ENCODE measurements around the gene FAM83E. TPM values are rescaled to one million over a fixed set of nuclear protein-coding genes. Genes with fewer than 3 reads are reported as not detected.

The FAM83E gene
- total and polyA plus RNA-seq, 2 of the 8 experiments (the other 6 are each of a cell fraction or from before 2014, with no cell fraction given), result 1.8 to 5.3 TPM

- peak; percentile 98 for TF ChIP-seq TBP (IDR thresholded peaks at IDR 0.05; ENCODE audit: low read depth, low read length)
- TF ChIP-seq, protein P1, sequence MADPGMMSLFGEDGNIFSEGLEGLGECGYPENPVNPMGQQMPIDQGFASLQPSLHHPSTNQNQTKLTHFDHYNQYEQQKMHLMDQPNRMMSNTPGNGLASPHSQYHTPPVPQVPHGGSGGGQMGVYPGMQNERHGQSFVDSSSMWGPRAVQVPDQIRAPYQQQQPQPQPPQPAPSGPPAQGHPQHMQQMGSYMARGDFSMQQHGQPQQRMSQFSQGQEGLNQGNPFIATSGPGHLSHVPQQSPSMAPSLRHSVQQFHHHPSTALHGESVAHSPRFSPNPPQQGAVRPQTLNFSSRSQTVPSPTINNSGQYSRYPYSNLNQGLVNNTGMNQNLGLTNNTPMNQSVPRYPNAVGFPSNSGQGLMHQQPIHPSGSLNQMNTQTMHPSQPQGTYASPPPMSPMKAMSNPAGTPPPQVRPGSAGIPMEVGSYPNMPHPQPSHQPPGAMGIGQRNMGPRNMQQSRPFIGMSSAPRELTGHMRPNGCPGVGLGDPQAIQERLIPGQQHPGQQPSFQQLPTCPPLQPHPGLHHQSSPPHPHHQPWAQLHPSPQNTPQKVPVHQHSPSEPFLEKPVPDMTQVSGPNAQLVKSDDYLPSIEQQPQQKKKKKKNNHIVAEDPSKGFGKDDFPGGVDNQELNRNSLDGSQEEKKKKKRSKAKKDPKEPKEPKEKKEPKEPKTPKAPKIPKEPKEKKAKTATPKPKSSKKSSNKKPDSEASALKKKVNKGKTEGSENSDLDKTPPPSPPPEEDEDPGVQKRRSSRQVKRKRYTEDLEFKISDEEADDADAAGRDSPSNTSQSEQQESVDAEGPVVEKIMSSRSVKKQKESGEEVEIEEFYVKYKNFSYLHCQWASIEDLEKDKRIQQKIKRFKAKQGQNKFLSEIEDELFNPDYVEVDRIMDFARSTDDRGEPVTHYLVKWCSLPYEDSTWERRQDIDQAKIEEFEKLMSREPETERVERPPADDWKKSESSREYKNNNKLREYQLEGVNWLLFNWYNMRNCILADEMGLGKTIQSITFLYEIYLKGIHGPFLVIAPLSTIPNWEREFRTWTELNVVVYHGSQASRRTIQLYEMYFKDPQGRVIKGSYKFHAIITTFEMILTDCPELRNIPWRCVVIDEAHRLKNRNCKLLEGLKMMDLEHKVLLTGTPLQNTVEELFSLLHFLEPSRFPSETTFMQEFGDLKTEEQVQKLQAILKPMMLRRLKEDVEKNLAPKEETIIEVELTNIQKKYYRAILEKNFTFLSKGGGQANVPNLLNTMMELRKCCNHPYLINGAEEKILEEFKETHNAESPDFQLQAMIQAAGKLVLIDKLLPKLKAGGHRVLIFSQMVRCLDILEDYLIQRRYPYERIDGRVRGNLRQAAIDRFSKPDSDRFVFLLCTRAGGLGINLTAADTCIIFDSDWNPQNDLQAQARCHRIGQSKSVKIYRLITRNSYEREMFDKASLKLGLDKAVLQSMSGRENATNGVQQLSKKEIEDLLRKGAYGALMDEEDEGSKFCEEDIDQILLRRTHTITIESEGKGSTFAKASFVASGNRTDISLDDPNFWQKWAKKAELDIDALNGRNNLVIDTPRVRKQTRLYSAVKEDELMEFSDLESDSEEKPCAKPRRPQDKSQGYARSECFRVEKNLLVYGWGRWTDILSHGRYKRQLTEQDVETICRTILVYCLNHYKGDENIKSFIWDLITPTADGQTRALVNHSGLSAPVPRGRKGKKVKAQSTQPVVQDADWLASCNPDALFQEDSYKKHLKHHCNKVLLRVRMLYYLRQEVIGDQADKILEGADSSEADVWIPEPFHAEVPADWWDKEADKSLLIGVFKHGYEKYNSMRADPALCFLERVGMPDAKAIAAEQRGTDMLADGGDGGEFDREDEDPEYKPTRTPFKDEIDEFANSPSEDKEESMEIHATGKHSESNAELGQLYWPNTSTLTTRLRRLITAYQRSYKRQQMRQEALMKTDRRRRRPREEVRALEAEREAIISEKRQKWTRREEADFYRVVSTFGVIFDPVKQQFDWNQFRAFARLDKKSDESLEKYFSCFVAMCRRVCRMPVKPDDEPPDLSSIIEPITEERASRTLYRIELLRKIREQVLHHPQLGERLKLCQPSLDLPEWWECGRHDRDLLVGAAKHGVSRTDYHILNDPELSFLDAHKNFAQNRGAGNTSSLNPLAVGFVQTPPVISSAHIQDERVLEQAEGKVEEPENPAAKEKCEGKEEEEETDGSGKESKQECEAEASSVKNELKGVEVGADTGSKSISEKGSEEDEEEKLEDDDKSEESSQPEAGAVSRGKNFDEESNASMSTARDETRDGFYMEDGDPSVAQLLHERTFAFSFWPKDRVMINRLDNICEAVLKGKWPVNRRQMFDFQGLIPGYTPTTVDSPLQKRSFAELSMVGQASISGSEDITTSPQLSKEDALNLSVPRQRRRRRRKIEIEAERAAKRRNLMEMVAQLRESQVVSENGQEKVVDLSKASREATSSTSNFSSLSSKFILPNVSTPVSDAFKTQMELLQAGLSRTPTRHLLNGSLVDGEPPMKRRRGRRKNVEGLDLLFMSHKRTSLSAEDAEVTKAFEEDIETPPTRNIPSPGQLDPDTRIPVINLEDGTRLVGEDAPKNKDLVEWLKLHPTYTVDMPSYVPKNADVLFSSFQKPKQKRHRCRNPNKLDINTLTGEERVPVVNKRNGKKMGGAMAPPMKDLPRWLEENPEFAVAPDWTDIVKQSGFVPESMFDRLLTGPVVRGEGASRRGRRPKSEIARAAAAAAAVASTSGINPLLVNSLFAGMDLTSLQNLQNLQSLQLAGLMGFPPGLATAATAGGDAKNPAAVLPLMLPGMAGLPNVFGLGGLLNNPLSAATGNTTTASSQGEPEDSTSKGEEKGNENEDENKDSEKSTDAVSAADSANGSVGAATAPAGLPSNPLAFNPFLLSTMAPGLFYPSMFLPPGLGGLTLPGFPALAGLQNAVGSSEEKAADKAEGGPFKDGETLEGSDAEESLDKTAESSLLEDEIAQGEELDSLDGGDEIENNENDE (IDR thresholded peaks at IDR 0.05; ENCODE audit: insufficient replicate concordance, low read length), result no peak
- no peak for TF ChIP-seq TEAD4 (IDR thresholded peaks at IDR 0.05; ENCODE audit: low read depth, low read length)
- no peak for TF ChIP-seq RFX5 (IDR thresholded peaks at IDR 0.05; ENCODE audit: borderline replicate concordance, low read depth, low read length)
- no peak for TF ChIP-seq BCL11A (IDR thresholded peaks at IDR 0.05; ENCODE audit: low read depth in 2 of 2, low read length in 2 of 2)
- peak; percentile 14; the same call in 1 of the 2 replicates for TF ChIP-seq KDM5A (IDR thresholded peaks at IDR 0.05; ENCODE audit: low read length)
- TF ChIP-seq, protein P2, sequence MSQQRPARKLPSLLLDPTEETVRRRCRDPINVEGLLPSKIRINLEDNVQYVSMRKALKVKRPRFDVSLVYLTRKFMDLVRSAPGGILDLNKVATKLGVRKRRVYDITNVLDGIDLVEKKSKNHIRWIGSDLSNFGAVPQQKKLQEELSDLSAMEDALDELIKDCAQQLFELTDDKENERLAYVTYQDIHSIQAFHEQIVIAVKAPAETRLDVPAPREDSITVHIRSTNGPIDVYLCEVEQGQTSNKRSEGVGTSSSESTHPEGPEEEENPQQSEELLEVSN (IDR thresholded peaks at IDR 0.05), result no peak
Observed at GRCh38 chr19:48618916-48619691, 4.2 kb upstream of the FAM83E start, which contains the start of the genes RPL18 and SPHK2 (continued).
